GM19099 (cell line): ENCODE results near the gene MAGOH.

Experiments used
- POLR2A ChIP-seq: IDR thresholded peaks from 3 replicates; pipeline ENCODE4 v1.6.1; 2011; ENCODE audit warnings: low read depth; ENCODE audit not compliant: insufficient read length; ENCODE audit errors: extremely low read depth

The MAGOH gene

DNA sequence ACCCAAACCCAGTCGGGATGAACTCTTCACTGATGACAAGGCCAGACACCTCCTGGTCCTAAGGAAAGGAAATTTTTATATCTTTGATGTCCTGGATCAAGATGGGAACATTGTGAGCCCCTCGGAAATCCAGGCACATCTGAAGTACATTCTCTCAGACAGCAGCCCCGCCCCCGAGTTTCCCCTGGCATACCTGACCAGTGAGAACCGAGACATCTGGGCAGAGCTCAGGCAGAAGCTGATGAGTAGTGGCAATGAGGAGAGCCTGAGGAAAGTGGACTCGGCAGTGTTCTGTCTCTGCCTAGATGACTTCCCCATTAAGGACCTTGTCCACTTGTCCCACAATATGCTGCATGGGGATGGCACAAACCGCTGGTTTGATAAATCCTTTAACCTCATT is 28.0 kb downstream of the MAGOH start:
- no peak for TF ChIP-seq POLR2A

DNA sequence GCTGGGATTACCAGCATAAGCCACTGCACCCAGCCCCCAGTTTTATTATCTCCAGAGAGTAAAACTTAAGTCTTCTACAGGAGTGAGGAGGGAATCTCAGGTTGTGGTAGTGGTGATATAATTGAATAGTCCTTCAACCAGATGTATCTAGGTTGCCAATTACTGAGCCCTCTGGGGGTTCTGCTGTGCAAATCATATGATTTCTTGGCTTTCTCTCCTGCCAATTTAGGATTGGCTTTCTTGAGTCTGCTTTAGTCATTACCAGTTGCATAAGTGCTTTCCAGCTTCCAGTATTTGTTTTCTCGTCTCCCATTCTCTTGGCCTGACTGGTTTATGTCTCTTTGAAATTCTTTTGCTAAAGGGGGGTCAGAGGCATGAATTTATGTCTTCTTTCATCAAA is 30.6 kb downstream of the MAGOH start:
- TF ChIP-seq POLR2A = no peak

DNA sequence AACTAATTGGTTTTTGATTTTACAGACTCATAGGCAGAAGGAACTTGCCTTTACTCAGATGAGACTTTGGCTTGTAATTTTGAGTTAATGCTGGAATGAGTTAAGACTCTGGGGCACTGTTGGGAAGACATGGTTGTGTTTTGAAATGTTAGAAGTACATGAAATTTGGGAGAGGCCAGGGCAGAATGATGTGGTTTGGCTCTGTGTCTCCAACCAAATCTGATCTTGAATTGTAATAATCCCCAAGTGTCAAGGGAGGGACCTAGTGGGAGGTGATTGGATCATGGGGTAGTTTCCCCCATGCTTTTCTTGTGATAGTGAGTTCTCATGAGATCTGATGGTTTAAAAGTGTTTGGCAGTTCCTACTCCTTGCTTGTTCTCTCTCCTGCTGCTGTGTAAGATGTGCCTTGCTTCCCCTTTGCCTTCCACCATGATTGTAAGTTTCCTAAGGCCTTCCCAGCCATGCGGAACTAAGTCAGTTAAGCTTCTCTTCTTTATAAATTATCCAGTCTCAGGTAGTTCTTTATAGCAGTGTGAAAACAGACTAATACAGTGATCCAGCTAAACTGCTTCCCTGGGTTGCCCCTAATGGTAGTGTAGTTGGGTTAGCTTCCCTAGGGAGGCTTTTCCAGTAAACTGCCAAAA is 31.5 kb downstream of the MAGOH start:
- no peak for TF ChIP-seq POLR2A

DNA sequence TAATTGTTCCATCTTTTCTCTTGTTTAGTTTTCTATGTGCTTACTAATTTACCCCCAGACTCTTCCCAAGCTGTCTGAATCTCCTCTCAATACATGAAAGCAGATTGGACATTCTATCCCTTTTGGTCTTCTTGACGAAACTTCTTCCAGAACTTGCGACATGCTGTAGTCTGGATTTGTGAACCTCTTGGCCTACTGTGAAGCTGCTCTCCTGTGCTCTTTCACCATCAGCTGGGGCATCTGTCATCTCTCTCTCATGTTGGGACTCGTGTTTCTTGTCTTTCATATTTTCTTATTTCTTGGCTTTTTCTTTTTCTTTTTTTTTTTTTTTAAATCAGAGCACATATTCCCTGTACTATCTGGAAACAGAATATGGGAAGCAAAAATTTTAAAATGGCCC is 34.9 kb downstream of the MAGOH start:
- TF ChIP-seq POLR2A = no peak

DNA sequence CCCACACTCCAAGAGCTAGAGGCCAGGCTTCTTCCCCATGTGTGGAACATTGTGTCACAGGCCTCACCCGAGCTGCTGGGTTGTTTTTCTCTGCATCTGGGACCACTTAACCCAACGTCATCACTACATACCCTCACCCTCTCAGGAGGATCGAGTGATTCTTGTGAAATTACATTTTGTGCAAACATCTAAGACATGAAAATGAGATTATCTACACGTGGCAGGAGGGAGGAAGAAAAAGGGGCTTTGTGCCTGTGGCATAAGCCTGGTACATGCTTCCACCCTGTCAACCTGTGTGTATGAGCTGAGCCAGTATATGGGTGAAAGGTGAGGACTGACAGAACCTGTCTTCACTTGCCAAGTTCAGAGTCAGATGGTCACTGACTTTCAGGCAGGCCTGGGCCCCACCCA is 40.1 kb downstream of the MAGOH start:
- no peak for TF ChIP-seq POLR2A

DNA sequence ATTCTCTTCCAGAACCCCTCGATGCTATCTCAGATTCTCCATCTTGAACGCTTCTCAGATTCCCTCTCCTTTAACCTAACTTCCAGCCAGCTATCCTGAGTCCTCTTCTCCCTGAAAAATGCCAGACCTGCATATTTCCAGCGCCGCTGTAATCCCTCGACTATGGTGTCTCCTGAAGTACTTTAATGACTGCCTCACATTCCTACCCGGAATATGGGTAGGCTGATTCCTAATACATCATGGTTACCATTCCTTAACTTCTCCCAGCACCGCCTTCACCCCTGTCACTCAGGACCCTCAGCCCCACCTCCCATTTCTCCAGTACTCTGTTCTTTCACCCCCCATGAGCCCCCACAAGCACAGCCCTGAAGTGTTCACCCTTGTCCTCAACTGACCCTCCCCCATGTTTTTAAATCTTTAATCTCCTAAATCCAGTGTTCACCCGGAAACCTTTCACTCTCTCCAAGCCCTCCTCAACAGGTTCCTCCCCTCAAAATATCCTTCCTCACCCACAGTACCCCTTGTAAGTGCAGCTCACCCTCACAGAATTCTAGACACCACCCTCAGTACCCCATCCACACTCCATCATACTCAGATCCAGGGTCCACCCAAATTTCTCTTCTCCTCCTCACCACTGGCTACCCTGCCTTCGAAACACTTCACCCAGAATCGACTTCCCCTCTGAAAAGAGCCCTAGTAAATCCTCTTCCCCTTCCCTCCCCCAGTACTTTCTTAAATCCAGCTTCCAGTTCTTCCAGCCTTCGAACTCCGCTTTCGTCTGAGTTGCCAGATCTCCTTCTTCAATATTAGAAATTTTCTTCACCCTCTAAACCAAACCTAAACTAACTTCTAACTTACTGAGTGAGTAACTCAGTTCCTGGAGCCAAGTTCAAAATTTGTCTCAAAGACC is 40.8 kb downstream of the MAGOH start:
- TF ChIP-seq POLR2A = no peak

DNA sequence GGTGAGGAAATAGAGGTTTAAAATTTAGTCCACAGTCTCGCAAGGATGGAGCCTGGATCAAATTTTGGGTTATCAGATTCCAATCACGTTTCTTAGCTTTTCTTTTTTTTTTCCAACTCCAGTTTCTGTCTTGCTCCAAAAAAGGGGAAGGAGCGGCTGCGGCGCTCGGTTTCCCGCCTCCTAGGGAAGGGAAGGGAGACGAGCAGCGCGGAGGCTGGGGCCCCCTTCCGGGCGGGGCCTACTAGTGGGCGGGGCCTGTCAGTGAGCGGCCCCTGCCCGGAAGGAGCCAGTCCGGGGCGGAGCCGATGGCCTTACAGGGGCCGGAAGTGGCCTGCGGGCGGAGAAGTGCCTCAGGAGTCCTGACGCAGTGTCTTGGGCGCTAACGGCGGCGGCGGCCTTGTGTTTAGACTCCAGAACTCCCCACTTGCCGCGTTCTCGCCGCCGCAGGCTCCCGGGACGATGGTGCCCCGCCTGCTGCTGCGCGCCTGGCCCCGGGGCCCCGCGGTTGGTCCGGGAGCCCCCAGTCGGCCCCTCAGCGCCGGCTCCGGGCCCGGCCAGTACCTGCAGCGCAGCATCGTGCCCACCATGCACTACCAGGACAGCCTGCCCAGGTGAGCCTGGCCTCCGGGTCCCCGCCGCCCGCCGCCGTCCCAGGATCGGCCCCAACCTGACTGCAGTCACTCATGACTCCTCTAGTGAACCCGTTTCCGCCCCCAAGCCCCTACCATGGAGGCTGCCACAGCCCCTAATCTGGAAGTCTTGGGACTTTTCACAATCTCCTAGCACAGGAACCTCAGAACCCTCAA is 41.6 kb downstream of the MAGOH start, which contains the start of gene CPT2:
CPT2 (plus strand) TSS at position 340 of the 806 bp plus-strand sequence; CDS start at position 460, 120 bp downstream.
- TF ChIP-seq POLR2A = peak; percentile 97

DNA sequence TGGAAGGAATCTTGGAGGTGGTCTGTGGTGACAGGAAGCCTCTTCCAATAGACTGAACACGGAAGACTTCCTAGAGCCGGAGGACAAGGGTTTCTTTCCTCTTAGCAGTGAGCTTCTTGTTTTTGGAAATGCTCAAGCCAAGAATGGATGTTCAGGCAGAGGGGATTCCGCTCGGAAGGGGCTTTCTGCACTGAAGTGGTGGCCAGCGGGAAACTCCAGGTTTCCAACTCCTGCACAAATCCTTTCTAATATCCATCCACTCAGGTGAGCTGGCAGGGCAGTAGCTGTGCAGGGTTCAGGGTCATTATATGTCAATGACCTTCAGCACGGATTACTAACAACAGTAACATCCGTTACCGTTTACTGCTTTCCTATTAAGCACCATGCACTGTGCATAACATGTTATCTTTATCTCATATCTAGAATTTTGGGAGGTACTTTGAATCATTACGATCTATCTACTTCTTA is 42.3 kb downstream of the MAGOH start:
- no peak for TF ChIP-seq POLR2A

DNA sequence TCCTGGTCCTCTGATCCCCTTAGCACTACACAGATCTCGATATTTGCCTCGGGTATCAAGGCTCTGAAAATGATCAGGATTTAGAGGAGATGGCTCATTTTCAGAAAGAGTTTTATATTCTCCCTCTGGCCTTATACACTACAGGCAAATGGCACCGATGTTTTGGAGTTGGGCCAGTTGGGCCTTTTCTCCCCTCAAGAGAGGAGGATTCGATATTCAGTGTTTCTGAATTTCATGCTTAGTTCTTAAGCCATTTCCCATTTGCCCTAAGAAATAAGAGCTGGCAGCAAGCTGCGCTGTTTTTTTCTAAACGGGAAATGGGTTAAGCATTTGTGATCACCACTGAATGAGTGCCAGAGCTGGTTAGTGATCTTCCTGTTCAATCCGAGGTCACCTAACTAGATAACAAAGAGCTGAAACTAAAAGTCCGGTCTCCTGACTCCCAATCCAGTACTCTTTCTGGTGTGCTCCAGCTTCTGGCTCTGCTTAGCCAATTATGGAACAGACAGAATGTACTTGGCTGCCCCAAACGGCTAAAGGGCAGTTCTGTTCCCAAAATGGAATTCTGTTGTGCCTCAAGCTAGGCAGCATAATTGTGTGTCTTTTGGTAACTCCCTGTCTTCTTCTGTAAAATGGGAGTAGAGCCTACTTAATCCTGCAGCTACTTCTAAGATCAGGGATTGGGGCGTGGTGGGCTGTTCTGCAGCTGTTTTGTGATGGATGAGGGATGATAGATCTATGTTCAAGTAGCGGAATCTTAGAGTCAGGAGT is 42.9 kb downstream of the MAGOH start:
- no peak for TF ChIP-seq POLR2A

DNA sequence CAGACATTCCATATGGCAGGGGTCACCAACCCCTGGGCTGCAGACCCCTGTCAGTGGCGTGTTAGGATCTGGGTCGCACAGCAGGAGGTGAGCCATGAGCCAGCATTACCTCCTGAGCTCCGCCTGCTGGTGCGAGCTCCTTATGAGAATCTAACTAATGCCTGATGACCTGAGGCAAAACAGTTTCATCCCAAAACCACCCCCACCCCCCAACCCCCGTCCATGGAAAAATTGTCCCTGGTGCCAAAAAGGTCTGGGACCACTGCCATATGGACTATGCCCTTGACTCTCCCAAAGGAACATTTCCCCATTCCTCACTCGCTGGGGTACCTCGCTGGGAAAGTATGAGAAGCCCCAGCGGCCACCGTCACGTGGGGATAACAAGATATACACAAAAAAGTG is 48.1 kb downstream of the MAGOH start:
- TF ChIP-seq POLR2A = no peak

DNA sequence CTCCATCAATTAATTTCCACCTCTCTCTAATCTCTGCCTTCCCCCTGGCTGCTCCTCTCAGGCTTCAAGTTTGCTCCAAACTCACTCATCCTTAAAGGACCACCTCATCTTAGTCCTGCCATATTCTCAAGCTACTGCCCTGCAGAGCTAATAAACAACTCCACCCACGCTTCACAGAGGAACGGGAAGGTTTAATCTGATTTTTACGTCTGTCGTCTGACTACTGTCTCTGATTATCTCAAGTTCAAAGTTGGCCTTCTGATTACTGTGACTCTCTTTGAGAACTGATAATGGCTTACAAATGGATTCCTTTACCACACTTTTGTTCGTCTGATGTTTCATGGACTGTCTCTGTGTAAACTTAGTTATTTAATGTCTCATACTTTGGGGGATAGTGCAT is 49.3 kb downstream of the MAGOH start:
- TF ChIP-seq POLR2A = no peak

DNA sequence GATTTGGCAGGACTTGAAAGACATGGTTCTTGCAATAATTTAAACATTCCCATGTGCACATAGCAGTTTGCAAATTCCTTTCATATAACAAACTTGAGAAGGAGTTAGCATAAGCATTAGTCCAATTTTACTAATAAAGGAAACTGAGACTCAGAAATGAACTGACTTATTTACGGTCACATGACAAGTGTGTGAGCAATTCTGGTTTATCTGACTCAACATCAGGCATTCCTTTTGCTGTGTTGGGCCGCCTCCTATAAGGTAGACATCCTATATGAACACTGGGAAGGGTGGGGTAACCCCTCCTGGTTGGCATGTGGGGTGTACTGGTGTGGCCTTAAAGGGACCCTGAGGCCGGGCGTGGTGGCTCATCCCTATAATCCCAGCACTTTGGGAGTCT is 50.2 kb downstream of the MAGOH start:
- no peak for TF ChIP-seq POLR2A

DNA sequence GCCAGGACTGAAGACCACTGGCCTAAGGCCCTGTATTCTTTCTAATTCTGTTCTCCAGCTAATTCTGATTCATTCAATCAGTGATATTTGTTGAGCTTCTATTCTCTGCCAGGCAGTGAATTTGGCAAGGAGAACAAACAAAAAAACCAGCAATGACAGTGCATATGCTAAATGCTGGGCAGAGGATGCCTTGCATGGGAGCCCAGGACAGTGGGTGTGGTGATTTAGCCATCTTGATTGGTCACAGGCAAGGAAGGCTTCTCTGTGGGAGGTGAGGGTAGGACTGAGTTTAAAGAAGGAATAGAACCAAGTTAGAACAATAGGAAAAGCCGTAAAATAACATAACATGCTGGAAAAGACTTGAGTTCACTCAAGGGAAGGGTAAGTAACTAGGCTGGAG is 50.9 kb downstream of the MAGOH start:
- TF ChIP-seq POLR2A = no peak

DNA sequence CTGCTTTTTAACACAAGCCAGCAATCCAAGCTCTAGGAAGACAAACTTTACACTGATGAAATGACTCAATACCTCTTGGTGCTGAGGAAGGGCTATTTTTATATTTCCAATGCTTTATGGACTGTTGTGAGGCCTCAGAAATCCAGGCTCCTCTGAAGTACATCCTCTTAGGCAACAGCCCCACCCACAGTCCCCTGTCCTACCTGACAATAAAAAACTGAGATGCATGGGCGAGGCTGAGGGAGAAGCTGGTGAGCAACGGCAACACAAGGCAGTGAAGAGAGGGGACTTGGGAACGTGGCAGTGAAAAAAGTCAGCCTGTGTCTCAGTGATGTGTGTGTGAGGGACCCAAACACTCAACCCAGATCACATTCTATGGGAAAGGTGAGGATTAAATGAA is 51.8 kb downstream of the MAGOH start:
- TF ChIP-seq POLR2A = no peak
